Prostate gland (tissue), 2 donors: ENCODE results near the gene CBARP.

Source experiments
- POLR2A ChIP-seq: fragments of 450-650 bp; IDR thresholded peaks from one replicate; pipeline ENCODE4 v1.6.1; 2016; ENCODE audit warnings: antibody characterized with exemption, mild to moderate bottlenecking
- POLR2AphosphoS5 ChIP-seq: sonication (generic); formaldehyde crosslinking; IDR thresholded peaks from one replicate; pipeline ENCODE4 v1.6.1; 2017; ENCODE audit warnings: antibody characterized with exemption
- TF ChIP-seq, protein P1 (sequence below), 4 experiments: fragments of 200-600 bp in 2 of 4; fragments of 450-650 bp in 2 of 4; sonication (generic) in 2 of 4; IDR thresholded peaks; 1 replicate in 3 of 4; 2 replicates in 1 of 4; pipeline ENCODE4 v1.5.1; 2016 to 2019; ENCODE audit warnings: antibody characterized with exemption in 4 of 4, mild to moderate bottlenecking in 2 of 4, moderate library complexity in 2 of 4

- no peak for TF ChIP-seq POLR2A
- TF ChIP-seq POLR2AphosphoS5, result no peak
- TF ChIP-seq, protein P1, sequence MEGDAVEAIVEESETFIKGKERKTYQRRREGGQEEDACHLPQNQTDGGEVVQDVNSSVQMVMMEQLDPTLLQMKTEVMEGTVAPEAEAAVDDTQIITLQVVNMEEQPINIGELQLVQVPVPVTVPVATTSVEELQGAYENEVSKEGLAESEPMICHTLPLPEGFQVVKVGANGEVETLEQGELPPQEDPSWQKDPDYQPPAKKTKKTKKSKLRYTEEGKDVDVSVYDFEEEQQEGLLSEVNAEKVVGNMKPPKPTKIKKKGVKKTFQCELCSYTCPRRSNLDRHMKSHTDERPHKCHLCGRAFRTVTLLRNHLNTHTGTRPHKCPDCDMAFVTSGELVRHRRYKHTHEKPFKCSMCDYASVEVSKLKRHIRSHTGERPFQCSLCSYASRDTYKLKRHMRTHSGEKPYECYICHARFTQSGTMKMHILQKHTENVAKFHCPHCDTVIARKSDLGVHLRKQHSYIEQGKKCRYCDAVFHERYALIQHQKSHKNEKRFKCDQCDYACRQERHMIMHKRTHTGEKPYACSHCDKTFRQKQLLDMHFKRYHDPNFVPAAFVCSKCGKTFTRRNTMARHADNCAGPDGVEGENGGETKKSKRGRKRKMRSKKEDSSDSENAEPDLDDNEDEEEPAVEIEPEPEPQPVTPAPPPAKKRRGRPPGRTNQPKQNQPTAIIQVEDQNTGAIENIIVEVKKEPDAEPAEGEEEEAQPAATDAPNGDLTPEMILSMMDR (IDR thresholded peaks at IDR 0.05), result no peak
Measured at GRCh38 chr19:1216756-1217155, 21.0 kb downstream of the CBARP start.
